ENCODE measurements around the gene HSPG2. TPM values are rescaled to one million over a fixed set of nuclear protein-coding genes. Genes with fewer than 3 reads are reported as not detected.
A peak's percentile ranks its signal among the peaks of the same experiment; 100 is the strongest.
"Not testable (repeated sequence)": the region's sequence is repeated elsewhere in the genome, so short reads cannot be mapped to it uniquely, and the experiment has no call there.

The HSPG2 gene
- polyA plus RNA-seq, 1 donor from 2014 or later = 0.79 TPM

GRCh38 chr1:21967216-21967615, 30.1 kb upstream of the HSPG2 start:
- H3K79me2 ChIP-seq (replicated peaks; ENCODE audit: insufficient read depth, low read length); H3K9me2 ChIP-seq (ENCODE audit: insufficient read depth, low read length); H2AFZ ChIP-seq (ENCODE audit: low read depth, low read length); H3K27ac ChIP-seq (ENCODE audit: low read length); H3K4me2 ChIP-seq (ENCODE audit: low read length); H3K36me3 ChIP-seq (ENCODE audit: insufficient read depth, low read length); H3K4me3 ChIP-seq (ENCODE audit: low read length); H3F3A ChIP-seq (ENCODE audit: insufficient read depth, low read length, poor library complexity, severe bottlenecking); H3K9ac ChIP-seq (ENCODE audit: low read length); H4K20me1 ChIP-seq (ENCODE audit: insufficient read depth); H3K27me3 ChIP-seq (ENCODE audit: insufficient read depth, low read depth, low read length); H3K9me3 ChIP-seq (ENCODE audit: low read length): not testable (repeated sequence)

GRCh38 chr1:21966247-21967000, 29.3 kb upstream of the HSPG2 start:
- no peak overlapping the region for H3K27ac ChIP-seq (ENCODE audit: low read length)
- H3K79me2 ChIP-seq (replicated peaks; ENCODE audit: insufficient read depth, low read length) = no peaks in the 10 kb centered on the region
- no peaks in the 10 kb centered on the region for H3K9me2 ChIP-seq (ENCODE audit: insufficient read depth, low read length)
- no peaks in the 10 kb centered on the region for H3K27me3 ChIP-seq (ENCODE audit: insufficient read depth, low read depth, low read length)
- H3K9me3 ChIP-seq (ENCODE audit: low read length) = no peaks in the 10 kb centered on the region
- no peak overlapping the region for H3K9ac ChIP-seq (ENCODE audit: low read length)
- H3F3A ChIP-seq (ENCODE audit: insufficient read depth, low read length, poor library complexity, severe bottlenecking) = no peaks in the 10 kb centered on the region
- TF ChIP-seq SMC3 (conservative IDR thresholded peaks at IDR 0.05; ENCODE audit: poor library complexity) (no peak), TAF1 (IDR thresholded peaks at IDR 0.05; ENCODE audit: low read depth) (no peak), REST (IDR thresholded peaks at IDR 0.05; ENCODE audit: borderline replicate concordance) (no peak)
- no peak overlapping the region for H3K4me3 ChIP-seq (ENCODE audit: low read length)
- H3K4me2 ChIP-seq (ENCODE audit: low read length) = no peak overlapping the region
- no peaks in the 10 kb centered on the region for H3K36me3 ChIP-seq (ENCODE audit: insufficient read depth, low read length)
- no peaks in the 10 kb centered on the region for H4K20me1 ChIP-seq (ENCODE audit: insufficient read depth)
- no peak overlapping the region for H2AFZ ChIP-seq (ENCODE audit: low read depth, low read length)

- H3K36me3 ChIP-seq (ENCODE audit: insufficient read depth, low read length) = no peaks in the 10 kb centered on the region
- no peak overlapping the region for H2AFZ ChIP-seq (ENCODE audit: low read depth, low read length)
- no peaks in the 10 kb centered on the region for H3K79me2 ChIP-seq (replicated peaks; ENCODE audit: insufficient read depth, low read length)
- peak; percentile 90 for TF ChIP-seq CTCF (IDR thresholded peaks at IDR 0.05; ENCODE audit: poor library complexity, severe bottlenecking)
- peak; percentile 88 for TF ChIP-seq SMC3 (conservative IDR thresholded peaks at IDR 0.05; ENCODE audit: poor library complexity)
- no peak for TF ChIP-seq EP300 (conservative IDR thresholded peaks at IDR 0.05; ENCODE audit: poor library complexity, severe bottlenecking)
- TF ChIP-seq RAD21 (conservative IDR thresholded peaks at IDR 0.05) = peak; percentile 92
- TF ChIP-seq EZH2 (IDR thresholded peaks at IDR 0.05; ENCODE audit: borderline replicate concordance, insufficient read depth, low read length, poor library complexity, severe bottlenecking) = no peak
- no peak for TF ChIP-seq REST (IDR thresholded peaks at IDR 0.05; ENCODE audit: borderline replicate concordance)
- no peak for TF ChIP-seq POLR2AphosphoS5 (IDR thresholded peaks at IDR 0.05)
- no peak for TF ChIP-seq TAF1 (IDR thresholded peaks at IDR 0.05; ENCODE audit: low read depth)
- peak; percentile 25 for TF ChIP-seq MXI1 (conservative IDR thresholded peaks at IDR 0.05; ENCODE audit: poor library complexity, severe bottlenecking)
- H3K9me2 ChIP-seq (ENCODE audit: insufficient read depth, low read length) = no peaks in the 10 kb centered on the region
- H3F3A ChIP-seq (ENCODE audit: insufficient read depth, low read length, poor library complexity, severe bottlenecking) = no peaks in the 10 kb centered on the region
- no peaks in the 10 kb centered on the region for H4K20me1 ChIP-seq (ENCODE audit: insufficient read depth)
- no peak overlapping the region for H3K27ac ChIP-seq (ENCODE audit: low read length)
- no peak overlapping the region for H3K4me3 ChIP-seq (ENCODE audit: low read length)
- no peaks in the 10 kb centered on the region for H3K27me3 ChIP-seq (ENCODE audit: insufficient read depth, low read depth, low read length)
- H3K9me3 ChIP-seq (ENCODE audit: low read length) = no peaks in the 10 kb centered on the region
- no peak overlapping the region for H3K4me2 ChIP-seq (ENCODE audit: low read length)
- H3K9ac ChIP-seq (ENCODE audit: low read length) = no peak overlapping the region
These were observed 26.5 kb upstream of the HSPG2 start for GRCh38 chr1:21963477-21964217.

Data from neural cell (in vitro differentiated cells).